ENCODE data around the gene IBSP. TPM values are rescaled to one million over a fixed set of nuclear protein-coding genes. Genes with fewer than 3 reads are reported as not detected.
A peak's percentile ranks its signal among the peaks of the same experiment; 100 is the strongest.

Gene IBSP
- total RNA-seq (2014; rRNA removed; shearing (Covaris generic); ENCODE audit: low replicate concordance), result not detected in 2 replicates

- no peak for DNase-seq (ENCODE audit: low read depth)
- in situ Hi-C loops (cut with HindIII; ENCODE audit: low pct_unique_long_range_greater_than_20kb, low sequenced_read_pairs), result no loop called here
Observed at GRCh38 chr4:87799301-87800113, at the start of gene IBSP. Gene IBSP (plus strand): TSS chr4:87799554. CDS start chr4:87802362, 2,808 bp downstream.

DNA sequence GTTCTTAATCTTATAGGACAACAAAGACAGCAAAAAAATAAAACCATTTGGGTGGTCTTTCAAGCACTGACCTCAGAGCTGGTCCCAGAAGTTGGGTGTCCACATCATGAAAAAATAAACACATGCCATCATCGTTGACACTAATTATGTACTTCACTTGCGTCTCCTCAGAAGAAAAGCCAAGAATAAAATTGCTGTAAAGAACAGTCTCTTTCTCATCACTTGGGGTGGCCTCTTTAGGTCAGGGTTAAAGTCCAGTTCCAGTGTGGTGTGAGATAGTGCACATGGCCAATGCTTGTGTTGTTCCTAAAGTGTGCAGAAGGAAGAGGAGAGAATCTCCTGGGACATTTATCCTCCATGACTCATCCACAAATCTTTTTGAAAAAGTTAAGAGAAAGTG is 49.5 kb upstream of the IBSP start:
- in situ Hi-C loops (cut with HindIII; ENCODE audit: low pct_unique_long_range_greater_than_20kb, low sequenced_read_pairs), result no loop called here
- DNase-seq (ENCODE audit: low read depth), result no peak

DNA sequence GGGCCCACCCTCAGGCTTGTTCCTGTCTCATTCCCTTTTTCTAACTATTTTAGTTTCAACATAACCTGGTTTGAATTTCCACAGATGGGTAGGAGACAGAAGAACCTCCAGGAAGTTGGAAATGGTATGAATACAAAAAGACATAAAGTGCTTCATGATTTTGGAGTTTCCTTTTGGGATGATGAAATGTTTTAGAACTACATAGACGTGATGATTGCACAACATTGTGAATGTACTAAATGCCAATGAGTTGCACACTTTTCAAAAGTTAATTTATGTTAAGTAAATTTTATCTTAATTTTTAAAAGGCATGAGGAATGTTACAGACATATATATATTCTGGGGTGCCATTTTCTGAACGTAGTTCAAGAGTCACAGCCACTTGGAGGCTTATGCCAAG is 41.1 kb upstream of the IBSP start:
- in situ Hi-C loops (cut with HindIII; ENCODE audit: low pct_unique_long_range_greater_than_20kb, low sequenced_read_pairs), result no loop called here

GRCh38 chr4:87762311-87762710 is 37.0 kb upstream of the IBSP start:
- in situ Hi-C loops (cut with HindIII; ENCODE audit: low pct_unique_long_range_greater_than_20kb, low sequenced_read_pairs), result no loop called here
- no peak for DNase-seq (ENCODE audit: low read depth)

More for the DNA sequence above, 41.1 kb upstream of the IBSP start:
- DNase-seq (ENCODE audit: low read depth), result no peak

- DNase-seq (ENCODE audit: low read depth), result no peak
- in situ Hi-C loops (cut with HindIII; ENCODE audit: low pct_unique_long_range_greater_than_20kb, low sequenced_read_pairs), result no loop called here
Observed at GRCh38 chr4:87781569-87781968, 17.8 kb upstream of the IBSP start.

DNA sequence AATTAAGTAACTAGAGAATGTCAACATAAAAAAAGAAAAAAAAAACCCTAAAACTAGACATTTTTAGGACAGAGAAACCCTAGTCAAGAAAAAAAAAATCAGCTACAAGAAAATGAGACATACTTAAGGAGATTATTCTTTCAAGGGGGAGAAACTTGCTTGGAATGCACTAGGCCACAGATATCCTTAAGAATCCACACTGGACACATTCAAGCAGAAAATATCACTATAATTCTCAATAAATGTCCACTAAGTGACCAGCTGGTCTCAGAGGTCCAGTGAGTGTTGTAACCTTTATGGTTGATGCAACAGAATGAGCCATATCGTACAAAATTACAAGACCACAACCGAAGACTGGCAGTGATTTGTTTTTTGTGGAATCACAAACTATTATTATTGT is 15.6 kb upstream of the IBSP start:
- no peak for DNase-seq (ENCODE audit: low read depth)

DNA sequence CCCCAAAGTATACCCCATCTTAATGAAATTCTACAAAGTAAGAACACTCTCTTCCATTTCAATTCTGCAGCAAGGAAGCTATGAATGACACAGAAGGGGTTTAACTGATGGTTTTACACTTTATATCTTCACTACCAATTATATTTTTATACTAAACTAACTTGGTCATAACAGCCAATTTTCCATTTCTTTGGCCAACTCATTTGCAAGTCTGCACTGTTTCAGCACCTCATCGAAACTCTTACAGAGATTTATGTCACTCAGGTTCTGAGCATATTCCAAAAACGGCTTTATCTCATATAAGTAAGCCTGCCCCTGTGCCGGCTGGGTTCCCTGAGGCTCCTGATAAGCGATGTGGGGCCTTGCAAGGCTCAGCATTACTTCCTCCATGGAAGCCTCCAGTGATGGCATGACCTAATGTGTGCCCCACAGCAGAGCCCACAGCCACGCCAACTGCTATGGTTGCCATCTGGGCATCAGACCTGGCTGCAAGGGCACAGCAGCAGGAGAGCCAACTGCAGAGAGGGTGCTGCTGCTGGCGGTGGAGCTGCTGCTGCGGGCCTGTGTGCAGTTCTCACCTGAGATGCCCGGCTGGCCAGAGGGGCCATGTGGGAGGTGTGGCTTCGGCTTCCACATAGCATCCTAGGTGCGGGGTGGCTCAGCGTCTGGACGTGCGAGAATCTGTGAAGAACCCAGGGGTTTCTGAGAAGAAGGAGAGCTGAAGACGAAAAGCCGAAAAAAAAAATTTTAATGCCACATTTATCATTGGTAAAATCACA is 13.4 kb upstream of the IBSP start:
- in situ Hi-C loops (cut with HindIII; ENCODE audit: low pct_unique_long_range_greater_than_20kb, low sequenced_read_pairs), result no loop called here

More for the DNA sequence above, 15.6 kb upstream of the IBSP start:
- in situ Hi-C loops (cut with HindIII; ENCODE audit: low pct_unique_long_range_greater_than_20kb, low sequenced_read_pairs), result no loop called here

DNA sequence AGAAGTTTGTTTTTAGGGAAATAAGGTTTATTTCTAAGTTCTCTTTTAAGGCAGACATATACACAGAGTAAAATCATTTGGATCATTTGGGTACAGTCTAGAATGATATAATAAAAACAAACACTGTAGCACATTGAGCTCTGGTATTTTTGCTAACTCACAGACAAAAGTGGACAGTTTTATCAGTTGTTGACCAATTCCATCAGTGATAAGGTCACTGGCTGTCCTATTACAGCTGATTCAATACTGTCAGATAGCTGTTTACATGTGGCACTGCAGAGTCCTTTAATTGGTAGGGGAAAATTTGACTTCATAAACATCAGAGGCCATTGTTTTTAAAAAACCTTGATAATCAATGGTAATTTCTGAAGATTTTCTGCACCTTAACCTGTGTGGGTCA is 3.5 kb downstream of the IBSP start:
- in situ Hi-C loops (cut with HindIII; ENCODE audit: low pct_unique_long_range_greater_than_20kb, low sequenced_read_pairs), result no loop called here
- DNase-seq (ENCODE audit: low read depth), result no peak

More for the DNA sequence above, 13.4 kb upstream of the IBSP start:
- no peak for DNase-seq (ENCODE audit: low read depth)

DNA sequence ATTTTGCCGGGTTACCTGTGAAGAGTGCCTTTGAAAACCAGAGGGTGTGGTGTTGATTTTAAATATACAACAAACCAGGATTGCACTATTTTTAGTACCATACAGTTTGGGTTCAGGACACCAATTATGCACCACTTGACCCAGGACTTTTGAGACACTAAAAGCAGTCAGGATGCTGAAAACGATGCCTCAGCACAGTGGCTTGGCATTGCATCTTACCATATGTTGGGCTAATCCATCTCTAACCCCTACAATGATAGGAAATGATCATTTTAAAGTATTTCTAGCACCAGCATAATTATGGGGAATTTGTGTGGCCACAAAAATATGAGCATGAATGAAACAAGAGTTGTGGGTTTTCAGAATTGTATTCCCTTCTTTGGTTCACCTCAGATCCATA is 4.1 kb downstream of the IBSP start:
- no peak for DNase-seq (ENCODE audit: low read depth)
- in situ Hi-C loops (cut with HindIII; ENCODE audit: low pct_unique_long_range_greater_than_20kb, low sequenced_read_pairs), result no loop called here

DNA sequence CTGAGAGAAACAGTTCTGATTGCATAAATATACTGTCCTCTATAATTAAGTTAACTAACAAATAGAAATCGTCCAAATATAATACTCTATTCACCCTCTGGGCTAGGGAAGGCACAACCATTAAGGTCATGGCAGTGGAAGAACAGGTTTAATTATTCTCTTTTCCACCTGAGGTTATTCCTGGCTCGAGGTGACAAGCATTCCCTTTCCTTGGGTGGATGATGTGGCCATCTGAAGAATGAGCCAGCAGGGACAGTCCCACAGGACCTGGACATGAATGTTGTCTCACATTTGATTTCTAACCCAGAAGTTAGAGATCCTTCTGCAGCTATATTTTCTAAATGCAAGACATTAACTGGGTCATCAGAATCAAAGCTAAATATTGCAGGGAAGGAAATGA is 5.5 kb downstream of the IBSP start:
- in situ Hi-C loops (cut with HindIII; ENCODE audit: low pct_unique_long_range_greater_than_20kb, low sequenced_read_pairs), result no loop called here
- DNase-seq (ENCODE audit: low read depth), result no peak

DNA sequence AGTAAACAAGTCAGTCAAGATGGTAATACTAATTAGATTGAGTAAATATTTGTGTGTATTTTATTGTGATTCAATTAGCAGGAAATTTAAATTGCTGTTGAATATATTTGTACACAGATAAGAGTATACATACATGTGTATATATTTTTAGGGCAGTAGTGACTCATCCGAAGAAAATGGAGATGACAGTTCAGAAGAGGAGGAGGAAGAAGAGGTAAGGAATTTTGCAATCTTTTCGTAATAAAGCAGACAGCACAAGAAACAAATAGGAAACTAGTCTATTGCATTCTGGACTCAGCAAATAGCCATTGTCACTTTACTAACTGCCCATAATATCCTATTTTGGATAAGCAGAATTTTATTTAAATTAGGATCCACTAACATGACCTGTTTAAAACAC is 6.6 kb downstream of the IBSP start:
- DNase-seq (ENCODE audit: low read depth), result no peak
- in situ Hi-C loops (cut with HindIII; ENCODE audit: low pct_unique_long_range_greater_than_20kb, low sequenced_read_pairs), result no loop called here

- no peak for DNase-seq (ENCODE audit: low read depth)
- in situ Hi-C loops (cut with HindIII; ENCODE audit: low pct_unique_long_range_greater_than_20kb, low sequenced_read_pairs), result no loop called here
Observed at GRCh38 chr4:87806520-87806919, 7.2 kb downstream of the IBSP start.

GRCh38 chr4:87807402-87807801 is 8.0 kb downstream of the IBSP start:
- in situ Hi-C loops (cut with HindIII; ENCODE audit: low pct_unique_long_range_greater_than_20kb, low sequenced_read_pairs), result no loop called here
- no peak for DNase-seq (ENCODE audit: low read depth)

DNA sequence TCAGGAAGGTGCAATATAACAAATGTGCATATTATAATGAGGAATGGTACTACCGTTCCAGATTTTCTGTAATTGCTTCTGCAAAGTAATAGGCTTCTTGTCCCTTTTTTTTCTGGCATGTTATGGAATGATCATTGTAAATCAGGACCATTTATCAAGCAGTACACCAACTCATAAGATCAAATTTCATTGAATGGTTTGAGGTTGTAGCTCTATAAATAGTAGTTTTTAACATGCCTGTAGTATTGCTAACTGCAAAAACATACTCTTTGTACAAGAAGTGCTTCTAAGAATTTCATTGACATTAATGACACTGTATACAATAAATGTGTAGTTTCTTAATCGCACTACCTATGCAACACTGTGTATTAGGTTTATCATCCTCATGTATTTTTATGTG is 12.6 kb downstream of the IBSP start:
- in situ Hi-C loops (cut with HindIII; ENCODE audit: low pct_unique_long_range_greater_than_20kb, low sequenced_read_pairs), result no loop called here
- DNase-seq (ENCODE audit: low read depth), result no peak

GRCh38 chr4:87819281-87819919 is 20.0 kb downstream of the IBSP start:
- peak; percentile 39 for DNase-seq (ENCODE audit: low read depth)
- in situ Hi-C loops (cut with HindIII; ENCODE audit: low pct_unique_long_range_greater_than_20kb, low sequenced_read_pairs), result no loop called here

GRCh38 chr4:87823200-87823599 is 23.8 kb downstream of the IBSP start:
- DNase-seq (ENCODE audit: low read depth), result no peak
- in situ Hi-C loops (cut with HindIII; ENCODE audit: low pct_unique_long_range_greater_than_20kb, low sequenced_read_pairs), result no loop called here

DNA sequence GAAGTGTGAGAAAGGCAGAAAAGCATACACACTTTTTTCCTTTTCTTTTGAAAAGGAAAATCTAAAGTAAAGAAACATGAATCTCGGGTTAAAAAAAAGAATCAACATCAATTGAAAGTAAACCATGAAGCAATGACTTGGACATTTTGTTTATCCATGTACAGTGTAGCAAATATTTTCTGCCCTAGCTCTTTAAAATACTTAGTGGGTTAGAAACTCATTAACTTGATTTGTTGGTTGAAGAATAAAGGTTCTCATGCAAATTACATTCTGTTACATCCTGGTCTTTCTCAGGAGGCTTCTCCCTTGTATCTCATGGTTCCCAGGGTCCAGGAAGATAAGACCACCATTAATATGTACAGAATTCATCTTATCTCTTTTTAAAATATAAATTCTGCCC is 24.4 kb downstream of the IBSP start:
- DNase-seq (ENCODE audit: low read depth), result no peak

GRCh38 chr4:87824352-87824751 is 25.0 kb downstream of the IBSP start:
- in situ Hi-C loops (cut with HindIII; ENCODE audit: low pct_unique_long_range_greater_than_20kb, low sequenced_read_pairs), result no loop called here
- DNase-seq (ENCODE audit: low read depth), result no peak

More for the DNA sequence above, 24.4 kb downstream of the IBSP start:
- in situ Hi-C loops (cut with HindIII; ENCODE audit: low pct_unique_long_range_greater_than_20kb, low sequenced_read_pairs), result no loop called here

GRCh38 chr4:87832669-87833068 is 33.3 kb downstream of the IBSP start, which contains the start of gene MEPE:
Gene MEPE (plus strand): TSS chr4:87832969. CDS start chr4:87834715, 1,746 bp downstream.
- no peak for DNase-seq (ENCODE audit: low read depth)
- in situ Hi-C loops (cut with HindIII; ENCODE audit: low pct_unique_long_range_greater_than_20kb, low sequenced_read_pairs), result no loop called here

Measured in Caki2 (cell line).